Activated T-helper 17 cell treated with anti-CD3 and anti-CD28 coated beads, Interleukin-2, amount 50 U/mL, for 72 hours (primary cell): Measurements from ENCODE around the gene WDR5B. TPM values are rescaled to one million over a fixed set of nuclear protein-coding genes. Genes with fewer than 3 reads are reported as not detected.

Experiments used
- ATAC-seq: fragments of 150-1000 bp; cut with Tn5 transposase; replicated peaks from 2 replicates; pipeline ENCODE4 v1.10.0; 2021; ENCODE audit warnings: mild to moderate bottlenecking, moderate library complexity
- H3K27ac Mint-ChIP-seq: one replicate; pipeline ENCODE4 v1.8.0; 2022; ENCODE audit warnings: mixed read lengths
- H3K27me3 Mint-ChIP-seq: one replicate; pipeline ENCODE4 v1.8.0; 2022; ENCODE audit warnings: mixed read lengths
- H3K36me3 Mint-ChIP-seq: one replicate; pipeline ENCODE4 v1.8.0; 2022; ENCODE audit warnings: low read depth, mild to moderate bottlenecking, mixed read lengths
- H3K4me1 Mint-ChIP-seq: one replicate; pipeline ENCODE4 v1.8.0; 2022; ENCODE audit warnings: mixed read lengths
- H3K4me3 Mint-ChIP-seq: one replicate; pipeline ENCODE4 v1.8.0; 2022; ENCODE audit warnings: mild to moderate bottlenecking, mixed read lengths
- H3K9me3 Mint-ChIP-seq: one replicate; pipeline ENCODE4 v1.8.0; 2022; ENCODE audit warnings: mixed read lengths
- total RNA-seq, 2 donors: library from RNA; stranded (reverse); gene quantifications; one replicate each; pipeline ENCODE4 v1.2.3, GENCODE V29; 2022

Gene WDR5B
- total RNA-seq, 2 donors from 2014 or later: 2.3 to 4.0 TPM

DNA sequence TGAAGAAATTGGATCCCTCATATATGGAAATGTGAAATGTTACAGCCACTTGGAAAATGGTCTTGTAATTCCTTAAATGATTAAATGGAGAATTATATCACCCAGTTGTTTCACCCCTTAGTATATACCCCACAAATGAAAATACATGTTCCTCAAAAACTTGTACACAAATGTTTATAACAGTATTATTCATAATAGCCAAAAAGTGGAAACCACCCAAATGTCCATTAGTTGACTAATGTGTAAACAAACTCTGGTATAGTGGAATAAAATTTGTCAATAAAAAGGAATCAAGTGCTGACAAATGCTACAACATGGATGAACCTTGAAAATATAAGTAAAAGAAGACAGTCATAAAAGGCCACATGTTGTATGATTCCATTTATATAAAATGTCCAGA lies 19.4 kb downstream of the WDR5B start:
- H3K9me3 Mint-ChIP-seq: no peaks in the 10 kb centered on the region
- H3K27ac Mint-ChIP-seq: no peak overlapping the region
- H3K27me3 Mint-ChIP-seq: no peaks in the 10 kb centered on the region
- no peak for ATAC-seq
- peaks cover 15% of the 10 kb centered on the region for H3K4me1 Mint-ChIP-seq
- H3K36me3 Mint-ChIP-seq: peaks cover 60% of the 10 kb centered on the region
- H3K4me3 Mint-ChIP-seq: no peak overlapping the region

DNA sequence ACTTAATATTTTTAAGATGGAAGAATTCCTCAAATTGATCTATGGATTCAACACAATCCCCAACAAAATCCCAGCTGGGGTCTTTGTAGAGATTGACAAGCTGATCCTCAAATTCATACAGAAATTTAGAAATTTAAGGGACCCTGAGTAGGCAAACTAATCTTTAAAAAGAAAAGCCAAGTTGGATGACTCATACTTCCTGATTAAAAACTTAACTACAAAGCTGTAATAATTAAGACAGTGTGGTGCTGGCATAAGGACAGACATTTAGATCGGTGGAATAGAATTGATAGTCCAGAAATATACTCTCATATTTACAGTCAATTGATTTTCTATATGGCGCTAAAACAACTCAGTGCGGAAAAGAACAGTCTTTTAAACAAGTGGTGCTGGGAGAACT lies 20.3 kb downstream of the WDR5B start:
- ATAC-seq: no peak
- H3K9me3 Mint-ChIP-seq: no peaks in the 10 kb centered on the region
- no peak overlapping the region for H3K27ac Mint-ChIP-seq
- H3K36me3 Mint-ChIP-seq: peaks cover 56% of the 10 kb centered on the region
- H3K27me3 Mint-ChIP-seq: no peaks in the 10 kb centered on the region
- no peak overlapping the region for H3K4me3 Mint-ChIP-seq
- H3K4me1 Mint-ChIP-seq: peaks cover 15% of the 10 kb centered on the region

- H3K4me1 Mint-ChIP-seq: peaks cover 15% of the 10 kb centered on the region
- ATAC-seq: no peak
- H3K9me3 Mint-ChIP-seq: no peaks in the 10 kb centered on the region
Measured at GRCh38 chr3:122394173-122394572, 21.7 kb downstream of the WDR5B start.

DNA sequence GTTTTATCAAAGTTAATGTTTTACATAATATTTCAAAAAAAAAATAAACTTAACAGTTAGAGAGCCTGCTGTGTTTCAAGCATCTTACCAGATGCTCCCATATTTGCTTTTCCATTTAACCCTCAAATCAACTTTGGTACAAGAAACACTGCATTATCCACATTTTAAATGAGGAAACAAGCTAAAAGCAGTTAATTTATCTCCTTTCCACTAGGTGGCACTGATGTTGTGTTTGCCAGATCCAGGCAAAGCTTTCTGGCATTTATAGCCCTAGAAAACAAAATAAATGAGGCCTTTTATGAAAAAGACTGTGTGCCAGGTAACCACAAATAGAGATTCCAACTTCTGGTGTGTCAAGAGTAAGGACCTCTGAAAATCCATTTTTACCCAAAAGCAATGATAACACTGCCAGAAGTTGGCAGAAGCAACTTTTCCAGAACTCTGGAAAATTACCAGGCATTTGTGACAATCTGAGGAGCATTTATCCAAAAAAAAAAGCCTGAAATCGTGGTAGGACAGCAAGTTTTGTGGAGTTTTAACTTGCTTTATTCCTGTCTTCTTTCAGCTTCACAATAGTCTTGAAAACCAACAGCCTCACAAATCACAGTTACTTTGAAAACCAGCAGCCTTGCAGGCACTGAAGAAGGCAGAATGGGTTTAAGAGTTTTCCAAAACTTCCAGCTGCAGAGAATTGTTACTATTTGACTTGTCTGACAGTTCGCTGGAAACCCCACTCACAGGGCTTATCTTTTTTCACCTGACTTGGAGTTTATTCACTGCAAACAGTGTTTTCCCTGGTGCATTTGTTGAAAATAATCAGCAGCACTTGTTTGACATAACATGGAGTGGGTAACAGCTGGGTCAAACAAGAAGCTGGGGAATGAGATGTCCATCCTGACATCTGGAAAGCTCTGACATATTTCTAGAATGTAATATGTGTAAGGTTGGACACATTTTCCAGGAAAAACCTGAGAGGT lies 22.7 kb downstream of the WDR5B start:
- no peaks in the 10 kb centered on the region for H3K9me3 Mint-ChIP-seq
- no peak for ATAC-seq
- no peaks in the 10 kb centered on the region for H3K27me3 Mint-ChIP-seq
- peaks cover 20% of the 10 kb centered on the region for H3K4me1 Mint-ChIP-seq
- no peak overlapping the region for H3K27ac Mint-ChIP-seq
- H3K36me3 Mint-ChIP-seq: peaks cover 64% of the 10 kb centered on the region
- no peak overlapping the region for H3K4me3 Mint-ChIP-seq

More at GRCh38 chr3:122394173-122394572, 21.7 kb downstream of the WDR5B start:
- no peak overlapping the region for H3K4me3 Mint-ChIP-seq
- H3K27me3 Mint-ChIP-seq: no peaks in the 10 kb centered on the region
- H3K27ac Mint-ChIP-seq: no peak overlapping the region
- H3K36me3 Mint-ChIP-seq: peaks cover 54% of the 10 kb centered on the region

- no peaks in the 10 kb centered on the region for H3K9me3 Mint-ChIP-seq
- H3K27ac Mint-ChIP-seq: no peak overlapping the region
- H3K36me3 Mint-ChIP-seq: peaks cover 77% of the 10 kb centered on the region
- H3K4me3 Mint-ChIP-seq: no peak overlapping the region
- no peaks in the 10 kb centered on the region for H3K27me3 Mint-ChIP-seq
- H3K4me1 Mint-ChIP-seq: peaks cover 32% of the 10 kb centered on the region
- ATAC-seq: no peak
Measured at GRCh38 chr3:122391681-122392446, 24.0 kb downstream of the WDR5B start.

DNA sequence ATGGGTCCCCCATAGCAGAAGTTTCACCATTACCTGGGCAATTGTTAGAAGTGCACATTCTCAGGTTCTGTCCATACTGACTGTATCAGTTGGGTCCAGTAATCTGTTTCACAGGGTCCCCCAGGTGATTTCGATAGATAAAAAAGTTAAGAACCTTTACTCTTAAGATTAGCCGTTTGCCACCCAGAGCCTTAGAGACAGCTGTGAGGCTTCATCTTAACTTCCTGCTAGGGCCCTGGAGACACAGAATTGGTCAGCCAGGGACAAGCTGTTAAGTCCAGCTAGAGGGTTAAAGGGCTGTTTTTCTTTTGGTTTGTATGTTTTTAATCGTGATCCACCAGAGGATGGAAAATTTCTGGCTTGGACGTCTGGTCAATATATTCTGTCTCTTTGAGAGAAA lies 25.2 kb downstream of the WDR5B start:
- ATAC-seq: no peak
- H3K4me1 Mint-ChIP-seq: peaks cover 35% of the 10 kb centered on the region
- peaks cover 77% of the 10 kb centered on the region for H3K36me3 Mint-ChIP-seq
- H3K27me3 Mint-ChIP-seq: no peaks in the 10 kb centered on the region
- H3K9me3 Mint-ChIP-seq: no peaks in the 10 kb centered on the region
- no peak overlapping the region for H3K4me3 Mint-ChIP-seq
- no peak overlapping the region for H3K27ac Mint-ChIP-seq

DNA sequence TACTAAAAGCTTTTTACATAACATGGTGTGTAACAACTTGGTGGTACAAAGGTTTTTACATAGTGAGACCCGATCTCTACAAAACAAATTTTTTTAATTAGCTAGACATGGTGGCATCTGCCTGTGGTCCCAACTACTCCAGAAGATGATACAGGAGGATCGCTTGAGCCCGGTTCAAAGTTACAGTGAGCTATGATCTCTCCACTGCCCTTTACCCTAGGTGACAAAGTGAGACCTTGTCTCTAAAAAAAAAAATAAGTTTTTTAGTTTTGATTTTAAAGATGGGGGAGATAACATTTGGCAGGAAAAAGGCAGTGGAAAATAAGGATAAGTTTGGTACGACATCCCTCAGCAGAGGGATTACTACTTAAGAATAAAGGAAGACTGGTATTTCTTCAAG lies 26.0 kb downstream of the WDR5B start:
- Mint-ChIP-seq H3K4me3 (no peak overlapping the region), H3K27ac (no peak overlapping the region), H3K9me3 (no peaks in the 10 kb centered on the region), H3K27me3 (no peaks in the 10 kb centered on the region), H3K4me1 (peaks cover 32% of the 10 kb centered on the region), H3K36me3 (peaks cover 77% of the 10 kb centered on the region)
- no peak for ATAC-seq

GRCh38 chr3:122389197-122389596 lies 26.7 kb downstream of the WDR5B start:
- no peak overlapping the region for H3K4me3 Mint-ChIP-seq
- H3K27me3 Mint-ChIP-seq: no peaks in the 10 kb centered on the region
- no peaks in the 10 kb centered on the region for H3K9me3 Mint-ChIP-seq
- H3K27ac Mint-ChIP-seq: no peak overlapping the region
- ATAC-seq: no peak
- H3K4me1 Mint-ChIP-seq: peaks cover 29% of the 10 kb centered on the region
- H3K36me3 Mint-ChIP-seq: peaks cover 77% of the 10 kb centered on the region

DNA sequence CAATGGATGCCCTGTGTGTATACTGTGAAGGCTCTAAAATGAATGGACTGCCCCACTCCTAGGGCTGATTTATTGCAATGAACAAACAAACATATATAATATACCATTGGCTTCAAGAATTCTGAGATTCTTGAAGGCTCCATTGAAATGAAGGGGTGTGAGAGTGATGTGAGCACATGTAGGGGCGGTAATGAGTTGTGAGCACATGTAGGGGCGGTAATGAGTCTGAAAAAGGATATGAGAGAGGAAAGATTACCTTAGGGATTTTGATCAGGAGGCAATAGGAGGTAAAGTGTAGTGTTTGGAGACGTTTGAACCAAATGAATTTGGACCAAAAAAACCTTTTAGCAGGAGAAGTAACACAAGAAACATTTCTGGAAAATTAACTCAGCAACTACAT lies 28.2 kb downstream of the WDR5B start:
- Mint-ChIP-seq H3K27ac (peak overlapping the region; percentile 79), H3K9me3 (no peaks in the 10 kb centered on the region), H3K36me3 (peaks cover 77% of the 10 kb centered on the region), H3K4me1 (peaks cover 29% of the 10 kb centered on the region), H3K27me3 (no peaks in the 10 kb centered on the region), H3K4me3 (peak overlapping the region; percentile 95)
- ATAC-seq: no peak

GRCh38 chr3:122383771-122384697 lies 31.8 kb downstream of the WDR5B start, which contains the start of gene FAM162A:
Gene FAM162A, plus strand, starts transcription at chr3:122384182. Its CDS starts 84 bp downstream, at chr3:122384266.
- no peaks in the 10 kb centered on the region for H3K27me3 Mint-ChIP-seq
- no peaks in the 10 kb centered on the region for H3K9me3 Mint-ChIP-seq
- peaks cover 34% of the 10 kb centered on the region for H3K4me1 Mint-ChIP-seq
- H3K4me3 Mint-ChIP-seq: peak within 1 kb of the TSS; percentile 95
- peak; percentile 88 for ATAC-seq
- H3K27ac Mint-ChIP-seq: peak within 1 kb of the TSS; percentile 99
- H3K36me3 Mint-ChIP-seq: peaks cover 78% of the 10 kb centered on the region

GRCh38 chr3:122382888-122383666 lies 32.8 kb downstream of the WDR5B start, which contains the start of gene MIX23:
Gene MIX23, minus strand, starts transcription at chr3:122383231. Its CDS starts 7 bp downstream, at chr3:122383224.
- Mint-ChIP-seq H3K27ac (peak within 1 kb of the TSS; percentile 99), H3K36me3 (peaks cover 74% of the 10 kb centered on the region)

DNA sequence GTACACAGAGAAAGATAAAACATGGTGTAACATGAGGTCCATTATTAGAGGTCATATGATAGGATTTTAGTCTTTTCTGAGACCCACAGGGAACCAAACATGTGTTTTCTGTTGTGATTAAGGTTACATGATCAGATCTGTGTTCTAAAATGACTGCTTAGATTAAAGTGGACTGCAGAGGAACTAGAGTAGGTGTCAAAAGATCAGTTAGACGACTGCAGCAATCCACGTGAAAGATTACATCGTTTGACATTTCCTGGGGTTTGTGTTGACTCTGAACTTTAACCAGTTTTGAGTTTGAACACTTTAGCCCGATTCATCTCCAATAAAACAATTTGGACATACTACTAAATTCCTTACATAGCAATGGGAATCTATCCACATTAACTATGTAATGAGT lies 37.9 kb downstream of the WDR5B start:
- Mint-ChIP-seq H3K4me1 (peaks cover 10% of the 10 kb centered on the region), H3K36me3 (peaks cover 58% of the 10 kb centered on the region), H3K9me3 (no peaks in the 10 kb centered on the region), H3K4me3 (no peak overlapping the region), H3K27me3 (no peaks in the 10 kb centered on the region), H3K27ac (no peak overlapping the region)
- no peak for ATAC-seq

More at GRCh38 chr3:122382888-122383666, 32.8 kb downstream of the WDR5B start, which contains the start of gene MIX23:
- H3K4me3 Mint-ChIP-seq: peak within 1 kb of the TSS; percentile 95
- peak; percentile 46 for ATAC-seq
- no peaks in the 10 kb centered on the region for H3K9me3 Mint-ChIP-seq
- peaks cover 28% of the 10 kb centered on the region for H3K4me1 Mint-ChIP-seq
- no peaks in the 10 kb centered on the region for H3K27me3 Mint-ChIP-seq

DNA sequence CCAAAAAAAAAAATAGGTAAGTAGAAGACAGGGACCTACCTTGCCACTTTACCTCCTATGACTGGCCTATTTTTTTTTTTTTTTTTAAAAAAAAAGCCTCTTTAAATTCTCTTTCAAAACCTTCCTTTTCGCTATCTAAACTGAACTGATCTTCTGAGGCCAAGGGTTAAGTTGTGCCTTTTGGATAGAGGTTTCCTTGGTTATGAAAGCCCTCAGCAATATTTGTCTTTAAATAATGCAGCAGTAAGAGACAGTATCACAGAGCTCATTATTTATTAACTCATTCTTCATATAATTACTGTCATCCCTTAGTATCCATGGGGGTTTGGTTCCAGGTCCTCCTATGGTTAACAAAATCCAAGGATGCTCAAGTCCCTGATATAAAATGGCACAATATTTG lies 41.8 kb downstream of the WDR5B start:
- H3K4me3 Mint-ChIP-seq: no peak overlapping the region
- no peaks in the 10 kb centered on the region for H3K9me3 Mint-ChIP-seq
- H3K27me3 Mint-ChIP-seq: no peaks in the 10 kb centered on the region
- peaks cover 74% of the 10 kb centered on the region for H3K36me3 Mint-ChIP-seq
- H3K4me1 Mint-ChIP-seq: peaks cover 4% of the 10 kb centered on the region
- H3K27ac Mint-ChIP-seq: peak overlapping the region; percentile 3
- no peak for ATAC-seq
